ENCODE results near the gene FPGT. TPM values are rescaled to one million over a fixed set of nuclear protein-coding genes. Genes with fewer than 3 reads are reported as not detected.
A peak's percentile ranks its signal among the peaks of the same experiment; 100 is the strongest.

Gene FPGT
- total RNA-seq, 1 experiment from 2014 or later = 4.6 TPM

GRCh38 chr1:74180490-74180889 is 17.6 kb upstream of the FPGT start:
- no peak for DNase-seq
- BruUV-seq (replicated peaks) = no TSS peak

GRCh38 chr1:74193908-74194307 is 4.1 kb upstream of the FPGT start:
- Histone ChIP-seq H3K4me1 (ENCODE audit: insufficient read depth, low read length) (peaks cover 9% of the 10 kb centered on the region; the same call in 1 of the 2 replicates), H3K9me3 (ENCODE audit: low read length) (no peaks in the 10 kb centered on the region), H2AFZ (ENCODE audit: low read length) (no peak overlapping the region), H3K4me2 (ENCODE audit: low read length) (no peak overlapping the region), H3K27me3 (ENCODE audit: low read length) (no peaks in the 10 kb centered on the region), H3K4me3 (ENCODE audit: low read length) (no peak overlapping the region), H3K79me2 (ENCODE audit: low read length) (no peaks in the 10 kb centered on the region), H3K36me3 (ENCODE audit: low read depth, low read length) (no peaks in the 10 kb centered on the region), H4K20me1 (ENCODE audit: low read length) (no peaks in the 10 kb centered on the region), H3K27ac (ENCODE audit: low read length) (no peak overlapping the region), H3K9me2 (replicated peaks; ENCODE audit: low read length) (no peaks in the 10 kb centered on the region), H3K9ac (ENCODE audit: low read length) (no peak overlapping the region), H3F3A (ENCODE audit: low read length, unreplicated experiment) (no peaks in the 10 kb centered on the region)
- no TSS peak for BruUV-seq (replicated peaks)
- ChIA-PET POLR2A (ENCODE audit: unreplicated experiment) (no interaction called here), CTCF (no interaction called here)
- intact Hi-C loops (cut with micrococcal nuclease) = loop anchor here (1.0 to 10.0 kb wide), 2 partner anchors 161 to 275 kb away; no protein-coding TSS in a partner anchor
- peak; percentile 24 for DNase-seq
- TF ChIP-seq EZH2 (IDR thresholded peaks at IDR 0.05; ENCODE audit: low read length, unreplicated experiment) (no peak), CTCF (conservative IDR thresholded peaks at IDR 0.05; ENCODE audit: low read depth, low read length) (no peak), EZH2phosphoT487 (IDR thresholded peaks at IDR 0.05; ENCODE audit: borderline replicate concordance, low read length) (no peak)
- ATAC-seq = 0 out of 2 replicates have a peak, but pooled peaks have one; percentile 14

More at GRCh38 chr1:74180490-74180889, 17.6 kb upstream of the FPGT start:
- Histone ChIP-seq H3K4me1 (ENCODE audit: insufficient read depth, low read length) (no peaks in the 10 kb centered on the region), H3K4me2 (ENCODE audit: low read length) (no peak overlapping the region), H3K79me2 (ENCODE audit: low read length) (no peaks in the 10 kb centered on the region), H3K27ac (ENCODE audit: low read length) (no peak overlapping the region), H3F3A (ENCODE audit: low read length, unreplicated experiment) (no peaks in the 10 kb centered on the region), H3K9me3 (ENCODE audit: low read length) (no peaks in the 10 kb centered on the region), H3K27me3 (ENCODE audit: low read length) (no peaks in the 10 kb centered on the region), H3K4me3 (ENCODE audit: low read length) (no peak overlapping the region), H2AFZ (ENCODE audit: low read length) (no peak overlapping the region), H3K36me3 (ENCODE audit: low read depth, low read length) (no peaks in the 10 kb centered on the region), H3K9ac (ENCODE audit: low read length) (no peak overlapping the region), H4K20me1 (ENCODE audit: low read length) (no peaks in the 10 kb centered on the region), H3K9me2 (replicated peaks; ENCODE audit: low read length) (no peaks in the 10 kb centered on the region)
- ChIA-PET CTCF (no interaction called here), POLR2A (ENCODE audit: unreplicated experiment) (no interaction called here)
- TF ChIP-seq EZH2 (IDR thresholded peaks at IDR 0.05; ENCODE audit: low read length, unreplicated experiment) (no peak), CTCF (conservative IDR thresholded peaks at IDR 0.05; ENCODE audit: low read depth, low read length) (no peak), EZH2phosphoT487 (IDR thresholded peaks at IDR 0.05; ENCODE audit: borderline replicate concordance, low read length) (no peak)
- intact Hi-C loops (cut with micrococcal nuclease) = no loop called here
- no peak for ATAC-seq

GRCh38 chr1:74195339-74195738 is 2.7 kb upstream of the FPGT start:
- Histone ChIP-seq H3K9ac (ENCODE audit: low read length) (no peak overlapping the region), H3K27me3 (ENCODE audit: low read length) (no peaks in the 10 kb centered on the region), H3K4me2 (ENCODE audit: low read length) (no peak overlapping the region), H3K27ac (ENCODE audit: low read length) (no peak overlapping the region), H3K4me1 (ENCODE audit: insufficient read depth, low read length) (peaks cover 12% of the 10 kb centered on the region; the same call in 1 of the 2 replicates), H4K20me1 (ENCODE audit: low read length) (no peaks in the 10 kb centered on the region), H3K4me3 (ENCODE audit: low read length) (no peak overlapping the region), H3K9me2 (replicated peaks; ENCODE audit: low read length) (no peaks in the 10 kb centered on the region), H3K36me3 (ENCODE audit: low read depth, low read length) (no peaks in the 10 kb centered on the region), H3K9me3 (ENCODE audit: low read length) (no peaks in the 10 kb centered on the region), H2AFZ (ENCODE audit: low read length) (no peak overlapping the region), H3F3A (ENCODE audit: low read length, unreplicated experiment) (no peaks in the 10 kb centered on the region), H3K79me2 (ENCODE audit: low read length) (no peaks in the 10 kb centered on the region)
- ATAC-seq = no peak
- ChIA-PET POLR2A (ENCODE audit: unreplicated experiment) (no interaction called here), CTCF (interaction anchor here (0.6 kb wide), 1 partner anchor 12 kb away, joined by 3 read pairs; no protein-coding TSS in a partner anchor)
- intact Hi-C loops (cut with micrococcal nuclease) = loop anchor here (5.0 to 10.0 kb wide), 2 partner anchors 159 to 497 kb away; no protein-coding TSS in a partner anchor
- TF ChIP-seq EZH2phosphoT487 (IDR thresholded peaks at IDR 0.05; ENCODE audit: borderline replicate concordance, low read length) (no peak), EZH2 (IDR thresholded peaks at IDR 0.05; ENCODE audit: low read length, unreplicated experiment) (no peak), CTCF (conservative IDR thresholded peaks at IDR 0.05; ENCODE audit: low read depth, low read length) (no peak)
- no peak for DNase-seq
- BruUV-seq (replicated peaks) = no TSS peak

Measured in PC-3 (cell line).